H4 (cell line): Measurements from ENCODE around the gene ACTR2. TPM values are rescaled to one million over a fixed set of nuclear protein-coding genes. Genes with fewer than 3 reads are reported as not detected.
"Not testable (repeated sequence)": the region's sequence is repeated elsewhere in the genome, so short reads cannot be mapped to it uniquely, and the experiment has no call there.

Experiments used
- DNase-seq: peaks from one replicate; pipeline ENCODE4 v3.0.0-alpha.2; 2015; ENCODE audit warnings: low spot score
- total RNA-seq: library from RNA; depleted of rRNA; stranded (reverse); fragments of >200 nt; shearing (Covaris generic); gene quantifications from 2 replicates; pipeline ENCODE4 v1.2.3, GENCODE V29; 2014

ACTR2 gene
- total RNA-seq, 1 experiment from 2014 or later = 45.3 TPM

- DNase-seq = peak; percentile 10
Observed at GRCh38 chr2:65228263-65228750, 676 bp downstream of the ACTR2 start.

GRCh38 chr2:65231121-65231520 is 3.5 kb downstream of the ACTR2 start:
- DNase-seq = no peak

GRCh38 chr2:65231892-65232477 is 4.4 kb downstream of the ACTR2 start:
- DNase-seq = peak; percentile 6

GRCh38 chr2:65232636-65233035 is 5.0 kb downstream of the ACTR2 start:
- DNase-seq = peak; percentile 13

- DNase-seq = no peak
Observed at GRCh38 chr2:65240657-65241056, 13.0 kb downstream of the ACTR2 start.

- DNase-seq = not testable (repeated sequence)
Observed at GRCh38 chr2:65244452-65244851, 16.8 kb downstream of the ACTR2 start.

- DNase-seq = no peak
Observed at GRCh38 chr2:65252640-65253039, 25.0 kb downstream of the ACTR2 start.

- no peak for DNase-seq
Observed at GRCh38 chr2:65255356-65255755, 27.7 kb downstream of the ACTR2 start.

- DNase-seq = no peak
Observed at GRCh38 chr2:65256054-65256453, 28.4 kb downstream of the ACTR2 start.

GRCh38 chr2:65257866-65258265 is 30.2 kb downstream of the ACTR2 start:
- not testable (repeated sequence) for DNase-seq

- no peak for DNase-seq
Observed at GRCh38 chr2:65261676-65262075, 34.0 kb downstream of the ACTR2 start.

- no peak for DNase-seq
Observed at GRCh38 chr2:65263262-65263661, 35.6 kb downstream of the ACTR2 start.

GRCh38 chr2:65263986-65264385 is 36.4 kb downstream of the ACTR2 start:
- DNase-seq = no peak

GRCh38 chr2:65264821-65265670 is 37.4 kb downstream of the ACTR2 start:
- DNase-seq = peak; percentile 71

GRCh38 chr2:65265671-65266045 is 38.0 kb downstream of the ACTR2 start:
- DNase-seq = no peak

- DNase-seq = no peak
Observed at GRCh38 chr2:65267008-65267407, 39.4 kb downstream of the ACTR2 start.

- no peak for DNase-seq
Observed at GRCh38 chr2:65268957-65269356, 41.3 kb downstream of the ACTR2 start.

- DNase-seq = no peak
Observed at GRCh38 chr2:65273344-65273743, 45.7 kb downstream of the ACTR2 start.

- DNase-seq = no peak
Observed at GRCh38 chr2:65275141-65275915, 47.7 kb downstream of the ACTR2 start.

GRCh38 chr2:65276609-65277008 is 49.0 kb downstream of the ACTR2 start:
- DNase-seq = no peak

- DNase-seq = no peak
Observed at GRCh38 chr2:65277118-65277517, 49.5 kb downstream of the ACTR2 start.

GRCh38 chr2:65277791-65278483 is 50.3 kb downstream of the ACTR2 start:
- no peak for DNase-seq
